HFFc6 (cell line): ENCODE data around the gene RABGAP1L. TPM values are rescaled to one million over a fixed set of nuclear protein-coding genes. Genes with fewer than 3 reads are reported as not detected.

Source experiments
- DNase-seq: peaks from one replicate; pipeline ENCODE4 v3.0.0-alpha.2; 2018
- H3K27ac Mint-ChIP-seq: 2 replicates; pipeline ENCODE4 v1.8.0; 2020; ENCODE audit warnings: mild to moderate bottlenecking, mixed read lengths
- H3K27me3 Mint-ChIP-seq: 2 replicates; pipeline ENCODE4 v1.8.0; 2021; ENCODE audit warnings: mild to moderate bottlenecking, moderate library complexity, mixed read lengths; ENCODE audit not compliant: insufficient read depth
- H3K36me3 Mint-ChIP-seq: 2 replicates; pipeline ENCODE4 v1.8.0; 2021; ENCODE audit warnings: low read depth, mixed read lengths
- H3K4me1 Mint-ChIP-seq: 2 replicates; pipeline ENCODE4 v1.8.0; 2020; ENCODE audit warnings: low read depth, mixed read lengths
- H3K4me3 Mint-ChIP-seq: 2 replicates; pipeline ENCODE4 v1.8.0; 2020; ENCODE audit warnings: mild to moderate bottlenecking, moderate library complexity, mixed read lengths
- H3K9me3 Mint-ChIP-seq: 2 replicates; pipeline ENCODE4 v1.8.0; 2020; ENCODE audit warnings: mild to moderate bottlenecking, mixed read lengths
- total RNA-seq, 6 experiments: library from RNA; stranded (reverse); fragmentation: NEBNext Ultra II Directional; extraction: Animal tissue kit (Norgen Biotek cat#: 25700); gene quantifications; 2 replicates in 1 of 6; 3 replicates in 5 of 6; pipeline ENCODE4 v1.2.3, GENCODE V29; 2021
- TF ChIP-seq, protein P1 (sequence below): fragments of 200-600 bp; sonication (generic); IDR thresholded peaks from 2 replicates; pipeline ENCODE4 v1.5.0; 2021; ENCODE audit warnings: antibody characterized with exemption, mild to moderate bottlenecking

Gene RABGAP1L
- total RNA-seq, 6 experiments from 2014 or later: 14.5 to 16.9 (median 16.0) TPM

DNA sequence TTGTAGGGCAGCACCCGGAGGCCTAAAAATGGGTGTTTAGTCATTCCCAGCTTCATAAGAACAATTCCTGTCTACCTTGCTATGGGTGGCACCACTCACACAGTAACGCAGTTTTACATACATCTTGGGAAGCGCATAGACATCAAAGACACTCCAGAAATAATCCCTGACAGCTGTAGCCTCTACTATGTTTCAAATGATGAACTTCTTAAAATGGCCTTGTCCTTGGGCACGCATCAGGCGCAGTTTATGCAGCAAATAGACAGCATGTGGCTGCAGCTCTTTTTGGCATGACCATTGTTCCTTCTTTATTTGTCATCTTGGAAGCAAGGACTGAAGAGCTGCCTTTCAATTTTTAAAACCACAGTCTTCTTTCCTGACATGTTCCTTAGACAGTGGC, 762.8 kb downstream of the RABGAP1L start:
- Mint-ChIP-seq H3K4me1 (no peaks in the 10 kb centered on the region), H3K4me3 (no peak overlapping the region), H3K27me3 (peaks cover 2% of the 10 kb centered on the region; the same call in 1 of the 2 replicates), H3K36me3 (no peaks in the 10 kb centered on the region), H3K9me3 (no peaks in the 10 kb centered on the region), H3K27ac (no peak overlapping the region)
- TF ChIP-seq, protein P1, sequence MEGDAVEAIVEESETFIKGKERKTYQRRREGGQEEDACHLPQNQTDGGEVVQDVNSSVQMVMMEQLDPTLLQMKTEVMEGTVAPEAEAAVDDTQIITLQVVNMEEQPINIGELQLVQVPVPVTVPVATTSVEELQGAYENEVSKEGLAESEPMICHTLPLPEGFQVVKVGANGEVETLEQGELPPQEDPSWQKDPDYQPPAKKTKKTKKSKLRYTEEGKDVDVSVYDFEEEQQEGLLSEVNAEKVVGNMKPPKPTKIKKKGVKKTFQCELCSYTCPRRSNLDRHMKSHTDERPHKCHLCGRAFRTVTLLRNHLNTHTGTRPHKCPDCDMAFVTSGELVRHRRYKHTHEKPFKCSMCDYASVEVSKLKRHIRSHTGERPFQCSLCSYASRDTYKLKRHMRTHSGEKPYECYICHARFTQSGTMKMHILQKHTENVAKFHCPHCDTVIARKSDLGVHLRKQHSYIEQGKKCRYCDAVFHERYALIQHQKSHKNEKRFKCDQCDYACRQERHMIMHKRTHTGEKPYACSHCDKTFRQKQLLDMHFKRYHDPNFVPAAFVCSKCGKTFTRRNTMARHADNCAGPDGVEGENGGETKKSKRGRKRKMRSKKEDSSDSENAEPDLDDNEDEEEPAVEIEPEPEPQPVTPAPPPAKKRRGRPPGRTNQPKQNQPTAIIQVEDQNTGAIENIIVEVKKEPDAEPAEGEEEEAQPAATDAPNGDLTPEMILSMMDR: no peak
- no peak for DNase-seq

DNA sequence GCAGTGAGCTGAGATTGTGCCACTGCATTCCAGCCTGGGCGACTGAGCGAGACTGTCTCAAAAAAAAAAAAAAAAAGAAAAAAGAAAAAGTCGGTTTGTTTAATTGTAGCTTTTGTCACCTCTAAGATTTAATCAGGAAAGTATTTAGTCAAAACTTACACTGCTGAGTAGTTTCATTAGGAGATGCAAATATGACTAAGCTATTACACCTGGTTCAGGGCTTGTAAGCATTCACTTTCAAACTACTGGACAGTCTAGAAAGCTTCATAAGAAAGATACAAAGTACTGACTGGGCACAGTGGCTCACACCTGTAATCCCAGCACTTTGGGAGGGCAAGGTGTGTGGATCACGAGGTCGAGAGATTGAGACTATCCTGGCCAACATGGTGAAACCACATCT, 764.5 kb downstream of the RABGAP1L start:
- Mint-ChIP-seq H3K27ac (no peak overlapping the region), H3K4me3 (no peak overlapping the region), H3K9me3 (no peaks in the 10 kb centered on the region), H3K36me3 (no peaks in the 10 kb centered on the region), H3K4me1 (no peaks in the 10 kb centered on the region), H3K27me3 (peaks cover 2% of the 10 kb centered on the region; the same call in 1 of the 2 replicates)
- TF ChIP-seq, protein P1: no peak
- no peak for DNase-seq

DNA sequence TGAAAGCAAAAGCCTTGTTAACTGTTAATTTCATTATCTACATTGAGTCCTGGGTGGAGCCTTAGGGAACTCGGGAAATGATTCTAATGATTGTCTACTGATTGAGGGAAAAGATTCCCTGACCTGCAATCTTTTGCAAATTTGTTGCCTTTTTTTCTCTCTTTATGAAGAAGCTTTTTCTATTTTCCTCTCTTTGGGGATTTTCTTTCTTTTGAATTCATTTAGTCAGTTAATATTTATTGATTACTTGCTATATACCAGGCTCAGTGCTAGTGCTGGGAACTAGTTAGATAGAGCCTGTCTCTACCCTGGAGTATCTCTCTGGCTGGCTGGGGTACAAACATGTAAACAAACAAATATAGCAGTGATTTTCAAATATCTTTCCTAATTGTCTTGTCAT, 769.2 kb downstream of the RABGAP1L start:
- no peak overlapping the region for H3K4me3 Mint-ChIP-seq
- no peaks in the 10 kb centered on the region for H3K36me3 Mint-ChIP-seq
- H3K4me1 Mint-ChIP-seq: peaks cover 14% of the 10 kb centered on the region
- no peak overlapping the region for H3K27ac Mint-ChIP-seq
- H3K9me3 Mint-ChIP-seq: no peaks in the 10 kb centered on the region
- TF ChIP-seq, protein P1: no peak
- no peak for DNase-seq
- H3K27me3 Mint-ChIP-seq: no peaks in the 10 kb centered on the region

DNA sequence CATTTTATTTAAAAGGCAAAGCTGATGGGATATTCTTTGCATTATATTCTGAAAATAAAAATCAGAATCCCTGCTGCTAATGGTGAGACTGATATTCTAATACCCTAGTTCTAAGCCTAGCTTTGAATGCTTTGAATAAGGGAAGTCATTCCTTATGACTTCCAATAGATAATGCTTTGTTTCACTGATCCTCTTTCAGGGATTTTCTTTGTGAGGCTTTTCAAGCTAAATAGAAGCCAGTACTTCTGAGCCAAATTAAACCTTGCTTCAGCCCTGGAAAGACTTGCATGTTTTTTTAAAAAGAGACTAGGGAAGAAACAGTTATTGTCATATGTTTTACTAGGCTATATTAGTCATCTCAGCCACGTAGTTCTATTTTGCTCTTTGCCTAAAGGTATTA, 771.9 kb downstream of the RABGAP1L start:
- H3K9me3 Mint-ChIP-seq: no peaks in the 10 kb centered on the region
- H3K4me1 Mint-ChIP-seq: peaks cover 14% of the 10 kb centered on the region
- peak; percentile 13 for DNase-seq
- H3K4me3 Mint-ChIP-seq: no peak overlapping the region
- TF ChIP-seq, protein P1: no peak
- no peaks in the 10 kb centered on the region for H3K27me3 Mint-ChIP-seq
- peak overlapping the region; percentile 59 for H3K27ac Mint-ChIP-seq
- H3K36me3 Mint-ChIP-seq: no peaks in the 10 kb centered on the region

DNA sequence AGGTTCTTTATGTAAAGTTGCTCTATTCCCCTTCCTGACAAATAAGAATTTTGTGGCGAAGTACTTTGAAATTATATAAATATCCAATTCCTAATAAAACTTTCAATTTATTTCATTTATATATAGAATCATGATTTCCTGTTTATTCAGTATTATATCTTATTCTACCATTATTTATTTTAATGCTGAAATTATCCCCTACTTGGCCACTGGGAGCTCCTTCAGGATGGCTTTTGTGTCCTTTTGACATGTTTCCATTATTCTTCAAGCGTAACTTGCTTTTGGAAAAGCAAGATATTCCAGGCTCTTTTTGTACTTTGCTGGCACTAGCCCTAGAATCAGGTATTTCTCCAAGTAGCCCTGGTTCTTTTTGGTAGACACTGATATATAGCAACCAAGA, 773.3 kb downstream of the RABGAP1L start:
- H3K4me1 Mint-ChIP-seq: peaks cover 14% of the 10 kb centered on the region
- H3K9me3 Mint-ChIP-seq: no peaks in the 10 kb centered on the region
- H3K27me3 Mint-ChIP-seq: no peaks in the 10 kb centered on the region
- TF ChIP-seq, protein P1: peak; percentile 52
- DNase-seq: no peak
- no peak overlapping the region for H3K4me3 Mint-ChIP-seq
- H3K36me3 Mint-ChIP-seq: no peaks in the 10 kb centered on the region
- no peak overlapping the region for H3K27ac Mint-ChIP-seq
